GM21619 (cell line): ENCODE data around the gene UNCX.

ENCODE experiments used
- ATAC-seq: cut with Tn5 transposase; IDR thresholded peaks from one replicate; pipeline ENCODE4 v1.9.1; 2021; ENCODE audit not compliant: unreplicated experiment

Gene UNCX

GRCh38 chr7:1214516-1214915 is 18.2 kb upstream of the UNCX start:
- ATAC-seq = no peak

- no peak for ATAC-seq
Measured at GRCh38 chr7:1218541-1219165, 14.0 kb upstream of the UNCX start.

- no peak for ATAC-seq
Measured at GRCh38 chr7:1219498-1219897, 13.2 kb upstream of the UNCX start.

- no peak for ATAC-seq
Measured at GRCh38 chr7:1220000-1220726, 12.5 kb upstream of the UNCX start.

GRCh38 chr7:1220977-1221745 is 11.5 kb upstream of the UNCX start:
- ATAC-seq = no peak

- ATAC-seq = no peak
Measured at GRCh38 chr7:1223196-1223981, 9.3 kb upstream of the UNCX start.

- no peak for ATAC-seq
Measured at GRCh38 chr7:1224086-1224716, 8.5 kb upstream of the UNCX start.

- ATAC-seq = no peak
Measured at GRCh38 chr7:1225030-1225429, 7.6 kb upstream of the UNCX start.

- no peak for ATAC-seq
Measured at GRCh38 chr7:1225441-1226185, 7.1 kb upstream of the UNCX start.

- ATAC-seq = no peak
Measured at GRCh38 chr7:1226186-1226901, 6.3 kb upstream of the UNCX start.

- no peak for ATAC-seq
Measured at GRCh38 chr7:1227071-1227804, 5.4 kb upstream of the UNCX start.

- ATAC-seq = no peak
Measured at GRCh38 chr7:1227814-1228544, 4.7 kb upstream of the UNCX start.

- ATAC-seq = no peak
Measured at GRCh38 chr7:1228545-1229201, 4.0 kb upstream of the UNCX start.

- no peak for ATAC-seq
Measured at GRCh38 chr7:1229202-1229947, 3.3 kb upstream of the UNCX start.

GRCh38 chr7:1229956-1230355 is 2.7 kb upstream of the UNCX start:
- no peak for ATAC-seq

- ATAC-seq = no peak
Measured at GRCh38 chr7:1230411-1231213, 2.1 kb upstream of the UNCX start.
